Anterior cingulate cortex (tissue), 58 donors: ENCODE measurements around the gene PPP2R5E.
"Not testable (repeated sequence)": the region's sequence is repeated elsewhere in the genome, so short reads cannot be mapped to it uniquely, and the experiment has no call there.

Source experiments
- DNase-seq, 58 donors: peaks; one replicate each; lab custom pipeline; 2025; lab: John Stamatoyannopoulos, UW

PPP2R5E gene

GRCh38 chr14:63543000-63543825 is at the start of gene PPP2R5E:
Gene PPP2R5E, minus strand, starts transcription at chr14:63543377. Its CDS starts 3,692 bp downstream, at chr14:63539685.
- DNase-seq = peak; percentile 78 to 99 (median 98)

GRCh38 chr14:63583046-63583445 is 39.9 kb upstream of the PPP2R5E start:
- DNase-seq = not testable (repeated sequence)

GRCh38 chr14:63581491-63581890 is 38.3 kb upstream of the PPP2R5E start:
- no peak for DNase-seq

GRCh38 chr14:63578300-63578699 is 35.1 kb upstream of the PPP2R5E start:
- DNase-seq = no peak

GRCh38 chr14:63573581-63573980 is 30.4 kb upstream of the PPP2R5E start:
- DNase-seq = no peak

GRCh38 chr14:63565448-63565847 is 22.3 kb upstream of the PPP2R5E start:
- no peak for DNase-seq

GRCh38 chr14:63564318-63564717 is 21.1 kb upstream of the PPP2R5E start:
- DNase-seq = no peak

- DNase-seq = no peak
Measured at GRCh38 chr14:63563370-63564026, 20.3 kb upstream of the PPP2R5E start.

- no peak for DNase-seq
Measured at GRCh38 chr14:63562405-63562804, 19.2 kb upstream of the PPP2R5E start.

GRCh38 chr14:63555572-63555971 is 12.4 kb upstream of the PPP2R5E start:
- DNase-seq = no peak

GRCh38 chr14:63551332-63551731 is 8.2 kb upstream of the PPP2R5E start:
- no peak for DNase-seq

GRCh38 chr14:63547798-63548335 is 4.7 kb upstream of the PPP2R5E start:
- no peak for DNase-seq

- no peak for DNase-seq
Measured at GRCh38 chr14:63545431-63545830, 2.3 kb upstream of the PPP2R5E start.

GRCh38 chr14:63544591-63545299 is 1.6 kb upstream of the PPP2R5E start:
- DNase-seq = peak in 4 of 58 donors; percentile 2 to 18 (median 7)

GRCh38 chr14:63543826-63544406 is 739 bp upstream of the PPP2R5E start:
- peak in 5 of 58 donors; percentile 7 to 44 (median 29) for DNase-seq

GRCh38 chr14:63542231-63542999 is 762 bp downstream of the PPP2R5E start:
- peak in 18 of 58 donors; percentile 7 to 59 (median 32) for DNase-seq

GRCh38 chr14:63535918-63536317 is 7.3 kb downstream of the PPP2R5E start:
- no peak for DNase-seq

- DNase-seq = no peak
Measured at GRCh38 chr14:63533474-63533873, 9.7 kb downstream of the PPP2R5E start.

- DNase-seq = no peak
Measured at GRCh38 chr14:63524537-63525155, 18.5 kb downstream of the PPP2R5E start.
